GM06990 (cell line): ENCODE results near the gene NRCAM.

Experiments used
- DNase-seq: peaks from one replicate; pipeline ENCODE4 v3.0.0-alpha.2; 2011; ENCODE audit not compliant: insufficient read length; ENCODE audit errors: extremely low read depth
- H3K27me3 ChIP-seq: replicated peaks from 2 replicates; pipeline ENCODE4 v1.6.0; 2011; ENCODE audit warnings: low read length; ENCODE audit not compliant: control insufficient read depth, insufficient read depth
- H3K36me3 ChIP-seq: 2 replicates; pipeline ENCODE4 v1.5.1; 2011; ENCODE audit warnings: low read length; ENCODE audit not compliant: control insufficient read depth, insufficient read depth
- H3K4me3 ChIP-seq: replicated peaks from 2 replicates; pipeline ENCODE4 v1.5.1; 2011; ENCODE audit warnings: low read depth, mild to moderate bottlenecking, control low read depth, low read length
- TF ChIP-seq, protein P1 (sequence below): IDR thresholded peaks from 2 replicates; pipeline ENCODE4 v1.5.1; 2011; ENCODE audit warnings: low read length, control low read depth, mild to moderate bottlenecking, inconsistent platforms; ENCODE audit not compliant: insufficient read depth, poor library complexity, severe bottlenecking

Gene NRCAM

DNA sequence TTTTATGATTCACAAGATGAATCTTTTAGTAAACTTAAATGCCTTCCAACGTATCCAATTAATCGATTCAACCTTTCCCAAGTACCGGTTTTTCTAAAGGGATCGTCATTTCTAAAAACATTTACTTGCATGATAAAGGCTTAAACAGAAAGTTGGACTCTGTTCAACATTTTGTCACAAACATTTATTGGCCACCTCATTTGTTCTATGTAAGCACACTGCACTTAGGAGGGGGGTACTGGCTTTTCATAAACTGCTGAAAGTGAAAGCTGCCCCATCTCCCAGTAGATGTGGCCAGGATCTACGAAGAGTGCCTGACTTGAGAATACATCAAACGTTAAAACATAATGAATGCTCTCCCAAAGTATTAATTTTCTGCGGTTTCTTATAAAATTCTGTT is 288.8 kb downstream of the NRCAM start:
- TF ChIP-seq, protein P1, sequence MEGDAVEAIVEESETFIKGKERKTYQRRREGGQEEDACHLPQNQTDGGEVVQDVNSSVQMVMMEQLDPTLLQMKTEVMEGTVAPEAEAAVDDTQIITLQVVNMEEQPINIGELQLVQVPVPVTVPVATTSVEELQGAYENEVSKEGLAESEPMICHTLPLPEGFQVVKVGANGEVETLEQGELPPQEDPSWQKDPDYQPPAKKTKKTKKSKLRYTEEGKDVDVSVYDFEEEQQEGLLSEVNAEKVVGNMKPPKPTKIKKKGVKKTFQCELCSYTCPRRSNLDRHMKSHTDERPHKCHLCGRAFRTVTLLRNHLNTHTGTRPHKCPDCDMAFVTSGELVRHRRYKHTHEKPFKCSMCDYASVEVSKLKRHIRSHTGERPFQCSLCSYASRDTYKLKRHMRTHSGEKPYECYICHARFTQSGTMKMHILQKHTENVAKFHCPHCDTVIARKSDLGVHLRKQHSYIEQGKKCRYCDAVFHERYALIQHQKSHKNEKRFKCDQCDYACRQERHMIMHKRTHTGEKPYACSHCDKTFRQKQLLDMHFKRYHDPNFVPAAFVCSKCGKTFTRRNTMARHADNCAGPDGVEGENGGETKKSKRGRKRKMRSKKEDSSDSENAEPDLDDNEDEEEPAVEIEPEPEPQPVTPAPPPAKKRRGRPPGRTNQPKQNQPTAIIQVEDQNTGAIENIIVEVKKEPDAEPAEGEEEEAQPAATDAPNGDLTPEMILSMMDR = no peak
- no peaks in the 10 kb centered on the region; the same call in 1 of the 2 replicates for H3K27me3 ChIP-seq
- H3K4me3 ChIP-seq = no peak overlapping the region
- H3K36me3 ChIP-seq = no peaks in the 10 kb centered on the region
- no peak for DNase-seq

DNA sequence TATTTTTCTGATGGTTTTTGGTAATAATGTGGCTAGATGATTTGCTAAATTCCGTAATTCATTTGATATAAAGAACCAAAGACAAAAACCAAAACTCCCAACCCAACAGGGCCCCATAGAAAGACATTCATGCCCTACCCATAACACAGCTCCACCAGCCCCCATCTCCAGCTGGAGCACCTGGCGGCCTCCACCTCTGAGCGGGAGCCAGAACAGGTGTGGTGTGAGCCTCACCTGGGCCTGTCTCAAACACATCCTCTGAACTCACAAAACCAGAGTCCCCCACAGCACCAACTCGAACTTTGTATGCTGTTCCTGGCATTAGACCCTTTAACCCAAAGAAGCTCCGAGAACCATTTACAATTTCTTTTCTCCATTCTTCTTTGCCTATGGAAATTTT is 289.5 kb downstream of the NRCAM start:
- H3K27me3 ChIP-seq = no peaks in the 10 kb centered on the region
- H3K4me3 ChIP-seq = no peak overlapping the region
- no peak for DNase-seq
- TF ChIP-seq, protein P1 = no peak
- H3K36me3 ChIP-seq = no peaks in the 10 kb centered on the region

DNA sequence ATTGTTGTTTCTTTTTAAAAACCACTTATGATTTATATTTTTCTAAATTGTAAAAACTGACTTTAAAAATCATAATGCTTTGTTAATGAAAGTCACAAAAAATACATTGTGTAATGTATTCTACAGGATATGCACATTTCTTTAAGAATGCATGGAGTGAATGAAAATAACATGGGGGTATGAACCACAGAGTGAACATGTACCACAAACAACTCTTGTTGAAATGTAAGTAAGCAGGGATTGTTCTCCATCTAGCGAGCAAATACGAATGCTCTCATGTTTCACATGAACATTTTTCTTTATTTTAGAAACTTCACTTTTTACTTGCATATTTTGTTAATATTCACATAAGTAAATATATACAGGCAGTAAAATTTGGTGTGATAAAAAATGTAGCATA is 290.5 kb downstream of the NRCAM start:
- TF ChIP-seq, protein P1 = no peak
- no peak for DNase-seq
- no peaks in the 10 kb centered on the region for H3K36me3 ChIP-seq
- no peaks in the 10 kb centered on the region for H3K27me3 ChIP-seq
- H3K4me3 ChIP-seq = no peak overlapping the region

DNA sequence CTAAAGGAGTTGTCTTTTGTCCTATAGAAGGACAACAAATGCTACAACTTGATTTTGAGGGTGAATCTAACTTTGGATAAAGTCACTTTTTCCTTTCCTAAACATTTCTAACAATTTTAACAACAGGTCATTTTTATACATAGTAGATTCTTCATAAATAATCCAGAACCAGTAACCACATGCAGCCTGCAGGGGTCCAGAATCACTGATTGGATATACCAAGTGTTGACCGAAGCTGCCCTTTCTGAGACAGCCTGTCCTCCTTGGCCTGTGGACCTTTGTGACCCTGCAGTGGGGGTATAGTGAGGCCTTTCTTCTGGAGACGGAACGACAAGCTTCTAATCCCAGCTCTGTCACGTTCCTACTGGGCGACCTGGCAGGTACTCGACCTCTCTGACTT is 291.3 kb downstream of the NRCAM start:
- no peaks in the 10 kb centered on the region for H3K36me3 ChIP-seq
- no peak for DNase-seq
- TF ChIP-seq, protein P1 = no peak
- H3K4me3 ChIP-seq = no peak overlapping the region
- H3K27me3 ChIP-seq = no peaks in the 10 kb centered on the region

DNA sequence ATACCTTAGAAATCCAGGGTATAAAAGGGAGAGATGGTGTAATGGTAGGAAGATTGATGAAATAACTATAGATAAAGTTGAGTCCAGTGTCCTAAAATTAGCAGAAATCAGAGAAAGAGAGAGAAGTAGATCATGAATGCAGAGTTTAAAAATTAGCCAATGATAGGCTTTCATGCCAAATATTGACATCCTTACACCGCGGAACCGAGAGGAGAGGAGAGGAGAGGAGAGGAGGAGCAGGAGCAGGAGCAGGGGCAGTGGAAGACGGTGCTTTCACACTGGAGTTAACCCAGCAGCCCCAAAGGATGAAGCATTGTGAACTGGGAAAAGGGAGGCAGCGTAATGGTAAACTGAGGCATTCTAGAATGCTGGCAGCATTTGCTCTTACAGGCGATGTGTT is 291.9 kb downstream of the NRCAM start:
- no peak overlapping the region for H3K4me3 ChIP-seq
- TF ChIP-seq, protein P1 = no peak
- DNase-seq = no peak
- H3K36me3 ChIP-seq = no peaks in the 10 kb centered on the region
- H3K27me3 ChIP-seq = no peaks in the 10 kb centered on the region

DNA sequence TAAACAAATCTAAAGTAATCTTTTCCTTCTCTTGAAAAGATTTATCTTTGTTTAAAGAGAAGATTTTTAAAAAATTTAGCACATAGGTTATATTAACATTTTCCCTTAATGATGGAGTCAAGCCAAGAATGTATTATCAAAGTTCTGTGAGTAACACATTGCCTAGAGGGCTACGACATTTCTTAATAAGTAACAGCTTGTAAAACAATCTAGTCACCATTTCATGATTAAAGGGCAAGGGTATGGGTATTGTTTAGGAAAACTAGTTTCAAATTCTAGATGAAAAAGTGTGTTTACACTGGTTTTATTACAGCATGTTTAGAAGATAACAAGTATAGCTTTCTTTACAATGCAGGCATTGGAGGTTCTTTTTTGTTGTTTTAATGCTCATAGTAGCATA is 297.5 kb downstream of the NRCAM start:
- H3K4me3 ChIP-seq = no peak overlapping the region
- no peaks in the 10 kb centered on the region for H3K27me3 ChIP-seq
- TF ChIP-seq, protein P1 = no peak
- no peak for DNase-seq
- H3K36me3 ChIP-seq = no peaks in the 10 kb centered on the region
